ENCODE data around the gene SHLD2. TPM values are rescaled to one million over a fixed set of nuclear protein-coding genes. Genes with fewer than 3 reads are reported as not detected.
A peak's percentile ranks its signal among the peaks of the same experiment; 100 is the strongest.

Gene SHLD2
- total and polyA plus RNA-seq, 2 of the 13 experiments (the other 11 are each of a cell fraction or from before 2014, with no cell fraction given) = 25.7 to 53.7 TPM

DNA sequence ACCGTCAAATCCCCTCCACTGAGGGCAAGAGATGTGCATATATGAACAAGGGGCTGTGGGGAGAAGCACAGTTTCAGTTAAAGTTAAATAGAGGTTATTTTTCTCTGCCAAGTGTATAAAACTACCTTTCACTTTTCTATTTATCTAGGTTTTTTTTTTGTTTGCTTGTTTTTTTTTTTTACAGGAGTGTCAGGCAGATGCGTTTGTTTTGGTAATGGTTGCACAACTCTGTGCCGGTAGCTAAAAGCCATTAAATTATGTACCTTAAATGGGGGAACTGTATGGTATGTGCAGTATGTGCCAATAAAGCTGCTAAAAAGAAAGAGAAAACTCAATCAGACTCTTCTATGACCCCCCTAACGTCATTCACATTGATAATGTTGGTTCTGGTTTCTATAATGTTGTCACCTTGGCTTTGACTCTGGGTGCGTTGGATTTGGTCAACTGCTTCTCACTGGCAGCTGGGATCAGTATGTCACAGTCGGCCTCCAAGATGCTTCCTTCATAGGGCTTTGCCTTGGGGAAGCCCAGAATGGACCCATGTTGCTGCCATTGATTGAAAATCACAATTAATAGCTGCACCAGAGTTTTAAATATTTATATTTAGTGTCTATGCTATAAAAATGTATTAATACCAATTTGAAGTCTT lies 34.6 kb upstream of the SHLD2 start (continued):
- TF ChIP-seq ZNF772 (CRISPR knock-in tag; IDR thresholded peaks at IDR 0.05) (no peak), JUN (CRISPR knock-in tag; IDR thresholded peaks at IDR 0.05) (no peak), FOXO1 (CRISPR knock-in tag; IDR thresholded peaks at IDR 0.05) (no peak), ZNF24 (IDR thresholded peaks at IDR 0.05) (no peak), ZSCAN9 (CRISPR knock-in tag; IDR thresholded peaks at IDR 0.05; ENCODE audit: borderline replicate concordance) (no peak), ZNF652 (CRISPR knock-in tag; IDR thresholded peaks at IDR 0.05; ENCODE audit: borderline replicate concordance, low read depth) (no peak), PITX1 (CRISPR knock-in tag; IDR thresholded peaks at IDR 0.05) (no peak), ZNF121 (CRISPR knock-in tag; IDR thresholded peaks at IDR 0.05) (no peak), SPEN (CRISPR knock-in tag; IDR thresholded peaks at IDR 0.05; ENCODE audit: low read depth) (no peak), CEBPG (CRISPR knock-in tag; IDR thresholded peaks at IDR 0.05) (peak; percentile 55; the same call in 1 of the 2 replicates), FOXP1 (IDR thresholded peaks at IDR 0.05) (no peak), FOXP1 (CRISPR knock-in tag; IDR thresholded peaks at IDR 0.05) (0 out of 2 replicates have a peak, but pooled peaks have one; percentile 12), REPIN1 (CRISPR knock-in tag; IDR thresholded peaks at IDR 0.05; ENCODE audit: borderline replicate concordance, low read depth) (no peak), ZNF83 (CRISPR knock-in tag; IDR thresholded peaks at IDR 0.05; ENCODE audit: borderline replicate concordance) (no peak)
- TF ChIP-seq, protein P1, sequence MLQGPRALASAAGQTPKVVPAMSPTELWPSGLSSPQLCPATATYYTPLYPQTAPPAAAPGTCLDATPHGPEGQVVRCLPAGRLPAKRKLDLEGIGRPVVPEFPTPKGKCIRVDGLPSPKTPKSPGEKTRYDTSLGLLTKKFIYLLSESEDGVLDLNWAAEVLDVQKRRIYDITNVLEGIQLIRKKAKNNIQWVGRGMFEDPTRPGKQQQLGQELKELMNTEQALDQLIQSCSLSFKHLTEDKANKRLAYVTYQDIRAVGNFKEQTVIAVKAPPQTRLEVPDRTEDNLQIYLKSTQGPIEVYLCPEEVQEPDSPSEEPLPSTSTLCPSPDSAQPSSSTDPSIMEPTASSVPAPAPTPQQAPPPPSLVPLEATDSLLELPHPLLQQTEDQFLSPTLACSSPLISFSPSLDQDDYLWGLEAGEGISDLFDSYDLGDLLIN (CRISPR knock-in tag; IDR thresholded peaks at IDR 0.05; ENCODE audit: borderline replicate concordance) = no peak
- TF ChIP-seq, protein P2, sequence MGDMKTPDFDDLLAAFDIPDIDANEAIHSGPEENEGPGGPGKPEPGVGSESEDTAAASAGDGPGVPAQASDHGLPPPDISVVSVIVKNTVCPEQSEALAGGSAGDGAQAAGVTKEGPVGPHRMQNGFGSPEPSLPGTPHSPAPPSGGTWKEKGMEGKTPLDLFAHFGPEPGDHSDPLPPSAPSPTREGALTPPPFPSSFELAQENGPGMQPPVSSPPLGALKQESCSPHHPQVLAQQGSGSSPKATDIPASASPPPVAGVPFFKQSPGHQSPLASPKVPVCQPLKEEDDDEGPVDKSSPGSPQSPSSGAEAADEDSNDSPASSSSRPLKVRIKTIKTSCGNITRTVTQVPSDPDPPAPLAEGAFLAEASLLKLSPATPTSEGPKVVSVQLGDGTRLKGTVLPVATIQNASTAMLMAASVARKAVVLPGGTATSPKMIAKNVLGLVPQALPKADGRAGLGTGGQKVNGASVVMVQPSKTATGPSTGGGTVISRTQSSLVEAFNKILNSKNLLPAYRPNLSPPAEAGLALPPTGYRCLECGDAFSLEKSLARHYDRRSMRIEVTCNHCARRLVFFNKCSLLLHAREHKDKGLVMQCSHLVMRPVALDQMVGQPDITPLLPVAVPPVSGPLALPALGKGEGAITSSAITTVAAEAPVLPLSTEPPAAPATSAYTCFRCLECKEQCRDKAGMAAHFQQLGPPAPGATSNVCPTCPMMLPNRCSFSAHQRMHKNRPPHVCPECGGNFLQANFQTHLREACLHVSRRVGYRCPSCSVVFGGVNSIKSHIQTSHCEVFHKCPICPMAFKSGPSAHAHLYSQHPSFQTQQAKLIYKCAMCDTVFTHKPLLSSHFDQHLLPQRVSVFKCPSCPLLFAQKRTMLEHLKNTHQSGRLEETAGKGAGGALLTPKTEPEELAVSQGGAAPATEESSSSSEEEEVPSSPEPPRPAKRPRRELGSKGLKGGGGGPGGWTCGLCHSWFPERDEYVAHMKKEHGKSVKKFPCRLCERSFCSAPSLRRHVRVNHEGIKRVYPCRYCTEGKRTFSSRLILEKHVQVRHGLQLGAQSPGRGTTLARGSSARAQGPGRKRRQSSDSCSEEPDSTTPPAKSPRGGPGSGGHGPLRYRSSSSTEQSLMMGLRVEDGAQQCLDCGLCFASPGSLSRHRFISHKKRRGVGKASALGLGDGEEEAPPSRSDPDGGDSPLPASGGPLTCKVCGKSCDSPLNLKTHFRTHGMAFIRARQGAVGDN (CRISPR knock-in tag; IDR thresholded peaks at IDR 0.05) = no peak
- TF ChIP-seq, protein P3, sequence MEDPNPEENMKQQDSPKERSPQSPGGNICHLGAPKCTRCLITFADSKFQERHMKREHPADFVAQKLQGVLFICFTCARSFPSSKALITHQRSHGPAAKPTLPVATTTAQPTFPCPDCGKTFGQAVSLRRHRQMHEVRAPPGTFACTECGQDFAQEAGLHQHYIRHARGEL (CRISPR knock-in tag; IDR thresholded peaks at IDR 0.05) = no peak
- TF ChIP-seq, protein P4, sequence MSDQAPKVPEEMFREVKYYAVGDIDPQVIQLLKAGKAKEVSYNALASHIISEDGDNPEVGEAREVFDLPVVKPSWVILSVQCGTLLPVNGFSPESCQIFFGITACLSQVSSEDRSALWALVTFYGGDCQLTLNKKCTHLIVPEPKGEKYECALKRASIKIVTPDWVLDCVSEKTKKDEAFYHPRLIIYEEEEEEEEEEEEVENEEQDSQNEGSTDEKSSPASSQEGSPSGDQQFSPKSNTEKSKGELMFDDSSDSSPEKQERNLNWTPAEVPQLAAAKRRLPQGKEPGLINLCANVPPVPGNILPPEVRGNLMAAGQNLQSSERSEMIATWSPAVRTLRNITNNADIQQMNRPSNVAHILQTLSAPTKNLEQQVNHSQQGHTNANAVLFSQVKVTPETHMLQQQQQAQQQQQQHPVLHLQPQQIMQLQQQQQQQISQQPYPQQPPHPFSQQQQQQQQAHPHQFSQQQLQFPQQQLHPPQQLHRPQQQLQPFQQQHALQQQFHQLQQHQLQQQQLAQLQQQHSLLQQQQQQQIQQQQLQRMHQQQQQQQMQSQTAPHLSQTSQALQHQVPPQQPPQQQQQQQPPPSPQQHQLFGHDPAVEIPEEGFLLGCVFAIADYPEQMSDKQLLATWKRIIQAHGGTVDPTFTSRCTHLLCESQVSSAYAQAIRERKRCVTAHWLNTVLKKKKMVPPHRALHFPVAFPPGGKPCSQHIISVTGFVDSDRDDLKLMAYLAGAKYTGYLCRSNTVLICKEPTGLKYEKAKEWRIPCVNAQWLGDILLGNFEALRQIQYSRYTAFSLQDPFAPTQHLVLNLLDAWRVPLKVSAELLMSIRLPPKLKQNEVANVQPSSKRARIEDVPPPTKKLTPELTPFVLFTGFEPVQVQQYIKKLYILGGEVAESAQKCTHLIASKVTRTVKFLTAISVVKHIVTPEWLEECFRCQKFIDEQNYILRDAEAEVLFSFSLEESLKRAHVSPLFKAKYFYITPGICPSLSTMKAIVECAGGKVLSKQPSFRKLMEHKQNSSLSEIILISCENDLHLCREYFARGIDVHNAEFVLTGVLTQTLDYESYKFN (CRISPR knock-in tag; conservative IDR thresholded peaks at IDR 0.05) = peak; percentile 34; the same call in 1 of the 2 replicates
- TF ChIP-seq, protein P5, sequence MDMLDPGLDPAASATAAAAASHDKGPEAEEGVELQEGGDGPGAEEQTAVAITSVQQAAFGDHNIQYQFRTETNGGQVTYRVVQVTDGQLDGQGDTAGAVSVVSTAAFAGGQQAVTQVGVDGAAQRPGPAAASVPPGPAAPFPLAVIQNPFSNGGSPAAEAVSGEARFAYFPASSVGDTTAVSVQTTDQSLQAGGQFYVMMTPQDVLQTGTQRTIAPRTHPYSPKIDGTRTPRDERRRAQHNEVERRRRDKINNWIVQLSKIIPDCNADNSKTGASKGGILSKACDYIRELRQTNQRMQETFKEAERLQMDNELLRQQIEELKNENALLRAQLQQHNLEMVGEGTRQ (IDR thresholded peaks at IDR 0.05; ENCODE audit: low read depth, low read length) = no peak
- TF ChIP-seq, protein P5 (CRISPR knock-in tag; IDR thresholded peaks at IDR 0.05; ENCODE audit: borderline replicate concordance) = no peak
